Measurements from ENCODE around the gene ATXN7L2. TPM values are rescaled to one million over a fixed set of nuclear protein-coding genes. Genes with fewer than 3 reads are reported as not detected.
"Not testable (repeated sequence)": the region's sequence is repeated elsewhere in the genome, so short reads cannot be mapped to it uniquely, and the experiment has no call there.

The ATXN7L2 gene
- total RNA-seq, 1 donor from 2014 or later: 3.2 TPM

GRCh38 chr1:109470245-109470644, 13.5 kb upstream of the ATXN7L2 start:
- H3K9me3 Mint-ChIP-seq (ENCODE audit: unreplicated experiment): no peaks in the 10 kb centered on the region
- H3K36me3 Mint-ChIP-seq (ENCODE audit: low read depth, unreplicated experiment): no peaks in the 10 kb centered on the region
- no peak for DNase-seq (ENCODE audit: low spot score)
- H3K4me3 Mint-ChIP-seq (ENCODE audit: unreplicated experiment): no peak overlapping the region
- H3K27ac Mint-ChIP-seq (ENCODE audit: unreplicated experiment): no peak overlapping the region
- peaks cover 2% of the 10 kb centered on the region for H3K4me1 Mint-ChIP-seq (ENCODE audit: unreplicated experiment)
- peaks cover 7% of the 10 kb centered on the region for H3K27me3 Mint-ChIP-seq (ENCODE audit: unreplicated experiment)
- TF ChIP-seq CTCF (IDR thresholded peaks at IDR 0.05; ENCODE audit: unreplicated experiment): no peak

DNA sequence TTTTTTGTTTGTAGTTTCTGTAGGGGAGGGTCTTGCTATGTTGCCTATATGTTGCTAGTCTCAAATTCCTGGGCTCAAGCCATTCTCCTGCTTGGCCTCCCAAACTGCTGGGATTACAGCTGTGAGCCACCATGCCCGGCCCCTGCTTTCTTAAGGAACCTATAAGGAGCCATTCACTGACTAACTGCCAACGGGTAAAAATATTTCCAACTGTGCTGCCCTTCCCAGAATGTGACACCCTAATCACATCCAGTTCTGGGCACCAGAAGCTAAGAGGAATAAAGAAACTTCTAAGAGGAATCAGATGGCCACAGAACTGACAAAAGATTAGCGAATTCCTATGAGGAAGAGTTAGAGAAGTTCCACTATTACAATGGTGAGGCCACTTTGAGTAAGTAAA, 10.9 kb upstream of the ATXN7L2 start:
- no peaks in the 10 kb centered on the region for H3K4me1 Mint-ChIP-seq (ENCODE audit: unreplicated experiment)
- no peak for TF ChIP-seq CTCF (IDR thresholded peaks at IDR 0.05; ENCODE audit: unreplicated experiment)
- H3K27ac Mint-ChIP-seq (ENCODE audit: unreplicated experiment): peak overlapping the region; percentile 59
- no peak overlapping the region for H3K4me3 Mint-ChIP-seq (ENCODE audit: unreplicated experiment)
- H3K36me3 Mint-ChIP-seq (ENCODE audit: low read depth, unreplicated experiment): no peaks in the 10 kb centered on the region
- DNase-seq (ENCODE audit: low spot score): no peak
- H3K9me3 Mint-ChIP-seq (ENCODE audit: unreplicated experiment): no peaks in the 10 kb centered on the region
- H3K27me3 Mint-ChIP-seq (ENCODE audit: unreplicated experiment): peaks cover 3% of the 10 kb centered on the region

DNA sequence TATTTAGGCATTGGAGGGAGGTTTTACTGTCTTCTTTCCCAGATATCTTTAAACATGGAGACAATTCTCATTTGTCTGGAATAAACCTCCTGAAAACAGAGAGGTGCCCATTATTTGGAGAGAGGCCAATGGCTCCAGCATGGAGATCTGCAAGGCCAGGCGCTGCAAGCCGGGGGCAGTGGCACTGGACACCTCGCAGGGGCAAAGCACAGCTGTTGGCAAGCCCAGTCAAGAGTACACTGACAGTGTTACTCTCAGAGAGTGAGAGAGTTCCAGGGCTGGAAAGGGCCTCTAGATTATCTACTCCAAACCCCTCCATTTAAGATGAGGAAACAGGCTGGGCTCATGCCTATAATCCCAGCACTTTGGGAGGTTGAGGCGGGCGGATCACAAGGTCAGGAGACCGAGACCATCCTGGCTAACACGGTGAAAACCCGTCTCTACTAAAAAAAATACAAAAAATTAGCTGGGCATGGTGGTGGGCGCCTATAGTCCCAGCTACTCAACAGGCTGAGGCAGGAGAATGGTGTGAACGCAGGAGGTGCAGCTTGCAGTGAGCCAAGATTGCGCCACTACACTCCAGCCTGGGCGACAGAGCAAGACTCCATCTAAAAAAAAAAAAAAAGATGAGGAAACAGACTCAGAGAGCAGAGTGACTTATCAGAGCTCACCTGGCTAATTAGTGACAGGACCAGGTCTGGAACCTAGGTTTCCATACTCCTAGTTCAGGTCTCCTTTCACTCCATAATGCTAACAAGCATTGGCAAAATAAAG, 10.2 kb upstream of the ATXN7L2 start:
- H3K4me3 Mint-ChIP-seq (ENCODE audit: unreplicated experiment); H3K27me3 Mint-ChIP-seq (ENCODE audit: unreplicated experiment); H3K36me3 Mint-ChIP-seq (ENCODE audit: low read depth, unreplicated experiment); DNase-seq (ENCODE audit: low spot score); H3K9me3 Mint-ChIP-seq (ENCODE audit: unreplicated experiment); H3K4me1 Mint-ChIP-seq (ENCODE audit: unreplicated experiment): not testable (repeated sequence)
- peak overlapping the region; percentile 59 for H3K27ac Mint-ChIP-seq (ENCODE audit: unreplicated experiment)

- no peak for DNase-seq (ENCODE audit: low spot score)
- TF ChIP-seq CTCF (IDR thresholded peaks at IDR 0.05; ENCODE audit: unreplicated experiment): no peak
- Mint-ChIP-seq H3K36me3 (ENCODE audit: low read depth, unreplicated experiment) (no peaks in the 10 kb centered on the region), H3K4me3 (ENCODE audit: unreplicated experiment) (no peak overlapping the region), H3K9me3 (ENCODE audit: unreplicated experiment) (no peaks in the 10 kb centered on the region), H3K4me1 (ENCODE audit: unreplicated experiment) (no peaks in the 10 kb centered on the region), H3K27me3 (ENCODE audit: unreplicated experiment) (peaks cover 3% of the 10 kb centered on the region), H3K27ac (ENCODE audit: unreplicated experiment) (no peak overlapping the region)
Observed at GRCh38 chr1:109474697-109475096, 9.0 kb upstream of the ATXN7L2 start.

DNA sequence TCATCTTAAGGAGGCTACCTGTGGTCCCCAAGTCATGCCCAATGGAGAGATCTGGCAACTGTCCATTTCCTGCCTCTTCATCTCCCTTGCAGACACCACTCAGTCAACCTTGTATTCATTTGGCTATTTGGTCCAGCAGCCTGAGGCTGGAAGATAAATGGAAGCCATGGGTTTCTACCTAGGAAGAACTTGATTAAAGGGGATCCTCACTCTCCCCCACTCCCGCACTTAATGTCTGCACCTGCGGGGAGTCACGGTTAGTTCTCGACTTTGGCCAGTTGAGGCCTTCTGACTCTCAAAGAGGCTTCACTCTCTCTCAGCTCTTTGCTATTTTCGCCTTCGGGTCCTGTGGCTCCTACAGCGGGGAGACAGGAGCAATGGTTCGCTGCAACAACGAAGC, 8.4 kb upstream of the ATXN7L2 start:
- Mint-ChIP-seq H3K27me3 (ENCODE audit: unreplicated experiment) (peaks cover 3% of the 10 kb centered on the region), H3K9me3 (ENCODE audit: unreplicated experiment) (no peaks in the 10 kb centered on the region), H3K36me3 (ENCODE audit: low read depth, unreplicated experiment) (no peaks in the 10 kb centered on the region), H3K4me1 (ENCODE audit: unreplicated experiment) (no peaks in the 10 kb centered on the region), H3K27ac (ENCODE audit: unreplicated experiment) (no peak overlapping the region), H3K4me3 (ENCODE audit: unreplicated experiment) (no peak overlapping the region)
- no peak for DNase-seq (ENCODE audit: low spot score)
- no peak for TF ChIP-seq CTCF (IDR thresholded peaks at IDR 0.05; ENCODE audit: unreplicated experiment)
